ENCODE results near the gene RNF208.
A peak's percentile ranks its signal among the peaks of the same experiment; 100 is the strongest.
"Not testable (repeated sequence)": the region's sequence is repeated elsewhere in the genome, so short reads cannot be mapped to it uniquely, and the experiment has no call there.

The RNF208 gene

DNA sequence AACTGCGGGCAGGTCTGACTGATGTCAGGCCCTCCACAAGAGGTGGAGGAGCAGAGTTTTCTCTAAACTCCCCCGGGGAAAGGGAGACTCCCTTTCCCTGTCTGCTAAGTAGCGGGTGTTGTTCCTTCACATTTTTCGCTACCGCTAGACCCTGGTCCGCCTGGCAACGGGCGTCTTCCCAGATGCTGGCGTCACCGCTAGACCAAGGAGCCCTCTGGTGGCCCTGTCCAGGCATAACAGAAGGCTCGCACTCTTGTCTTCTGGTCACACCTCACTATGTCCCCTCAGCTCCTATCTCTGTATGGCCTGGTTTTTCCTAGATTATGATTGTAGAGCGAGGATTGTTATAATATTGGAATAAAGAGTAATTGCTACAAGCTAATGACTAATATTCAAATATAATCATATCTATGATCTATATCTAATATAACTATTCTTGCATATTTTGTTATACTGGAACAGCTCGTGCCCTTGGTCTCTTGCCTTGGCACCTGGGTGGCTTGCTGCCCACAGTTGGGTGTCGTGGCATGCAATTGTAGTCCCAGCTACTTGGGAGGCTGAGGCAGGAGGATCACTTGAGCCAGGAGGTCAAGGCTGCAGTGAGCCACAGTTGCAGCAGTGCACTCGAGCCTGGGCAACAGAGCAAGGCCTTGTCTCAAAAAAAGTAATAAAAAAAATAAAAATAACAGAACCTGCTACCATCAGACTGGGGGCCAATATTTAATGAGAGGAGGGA is 40.3 kb upstream of the RNF208 start:
- not testable (repeated sequence) for H3K4me2 ChIP-seq (ENCODE audit: low read length); H3K9ac ChIP-seq (ENCODE audit: low read length); H3K4me3 ChIP-seq (ENCODE audit: low read depth, low read length, poor library complexity, severe bottlenecking); H4K20me1 ChIP-seq (ENCODE audit: insufficient read depth, low read length); H2AFZ ChIP-seq (ENCODE audit: low read length); H3K9me3 ChIP-seq (ENCODE audit: low read length); H3K9me2 ChIP-seq (ENCODE audit: low read depth, low read length); H3K79me2 ChIP-seq (ENCODE audit: insufficient read depth, low read length); H3K4me1 ChIP-seq (ENCODE audit: insufficient read depth, low read length, severe bottlenecking); H3K27ac ChIP-seq (ENCODE audit: low read depth, low read length, poor library complexity, severe bottlenecking); H3K27me3 ChIP-seq (ENCODE audit: insufficient read depth, low read length); H3F3A ChIP-seq (ENCODE audit: insufficient read depth, low read length)
- H3K36me3 ChIP-seq (ENCODE audit: insufficient read depth, low read length), result peaks cover 30% of the 10 kb centered on the region
- TF ChIP-seq, protein P1, sequence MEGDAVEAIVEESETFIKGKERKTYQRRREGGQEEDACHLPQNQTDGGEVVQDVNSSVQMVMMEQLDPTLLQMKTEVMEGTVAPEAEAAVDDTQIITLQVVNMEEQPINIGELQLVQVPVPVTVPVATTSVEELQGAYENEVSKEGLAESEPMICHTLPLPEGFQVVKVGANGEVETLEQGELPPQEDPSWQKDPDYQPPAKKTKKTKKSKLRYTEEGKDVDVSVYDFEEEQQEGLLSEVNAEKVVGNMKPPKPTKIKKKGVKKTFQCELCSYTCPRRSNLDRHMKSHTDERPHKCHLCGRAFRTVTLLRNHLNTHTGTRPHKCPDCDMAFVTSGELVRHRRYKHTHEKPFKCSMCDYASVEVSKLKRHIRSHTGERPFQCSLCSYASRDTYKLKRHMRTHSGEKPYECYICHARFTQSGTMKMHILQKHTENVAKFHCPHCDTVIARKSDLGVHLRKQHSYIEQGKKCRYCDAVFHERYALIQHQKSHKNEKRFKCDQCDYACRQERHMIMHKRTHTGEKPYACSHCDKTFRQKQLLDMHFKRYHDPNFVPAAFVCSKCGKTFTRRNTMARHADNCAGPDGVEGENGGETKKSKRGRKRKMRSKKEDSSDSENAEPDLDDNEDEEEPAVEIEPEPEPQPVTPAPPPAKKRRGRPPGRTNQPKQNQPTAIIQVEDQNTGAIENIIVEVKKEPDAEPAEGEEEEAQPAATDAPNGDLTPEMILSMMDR (IDR thresholded peaks at IDR 0.05; ENCODE audit: low read length), result peak; percentile 40; the same call in 1 of the 2 replicates

DNA sequence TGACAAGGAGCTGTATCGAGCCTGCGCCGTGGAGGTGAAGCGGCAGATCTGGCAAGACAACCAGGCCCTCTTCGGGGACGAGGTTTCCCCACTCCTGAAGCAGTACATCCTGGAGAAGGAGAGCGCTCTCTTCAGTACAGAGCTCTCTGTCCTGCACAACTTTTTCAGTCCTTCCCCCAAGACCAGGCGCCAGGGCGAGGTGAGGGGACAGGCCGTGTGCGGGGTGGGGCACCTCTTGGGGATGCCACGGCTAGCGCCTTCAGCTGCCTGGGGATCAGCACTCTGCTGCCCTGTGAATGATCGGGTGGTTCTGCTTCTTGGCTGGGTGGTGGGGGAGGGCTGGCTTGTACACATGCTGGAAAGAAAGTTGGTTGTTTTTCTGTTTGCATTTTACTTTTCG is 34.8 kb upstream of the RNF208 start:
- Histone ChIP-seq H3K4me3 (ENCODE audit: low read depth, low read length, poor library complexity, severe bottlenecking) (peak overlapping the region; percentile 90), H4K20me1 (ENCODE audit: insufficient read depth, low read length) (no peaks in the 10 kb centered on the region), H3K9ac (ENCODE audit: low read length) (peak overlapping the region; percentile 89; the same call in 1 of the 2 replicates), H3K9me2 (ENCODE audit: low read depth, low read length) (no peaks in the 10 kb centered on the region), H3K4me2 (ENCODE audit: low read length) (peak overlapping the region; percentile 88), H3K36me3 (ENCODE audit: insufficient read depth, low read length) (peaks cover 10% of the 10 kb centered on the region), H3K9me3 (ENCODE audit: low read length) (no peaks in the 10 kb centered on the region), H3K4me1 (ENCODE audit: insufficient read depth, low read length, severe bottlenecking) (peaks cover 45% of the 10 kb centered on the region), H3K27me3 (ENCODE audit: insufficient read depth, low read length) (no peaks in the 10 kb centered on the region), H3K27ac (ENCODE audit: low read depth, low read length, poor library complexity, severe bottlenecking) (no peak overlapping the region), H3K79me2 (ENCODE audit: insufficient read depth, low read length) (no peaks in the 10 kb centered on the region), H3F3A (ENCODE audit: insufficient read depth, low read length) (no peaks in the 10 kb centered on the region), H2AFZ (ENCODE audit: low read length) (no peak overlapping the region)
- no peak for TF ChIP-seq EZH2 (IDR thresholded peaks at IDR 0.05; ENCODE audit: borderline replicate concordance, low read length)
- TF ChIP-seq, protein P1 (IDR thresholded peaks at IDR 0.05; ENCODE audit: low read length), result no peak

GRCh38 chr9:137256362-137256761 is 34.3 kb upstream of the RNF208 start:
- peak overlapping the region; percentile 88 for H3K4me2 ChIP-seq (ENCODE audit: low read length)
- H3K27ac ChIP-seq (ENCODE audit: low read depth, low read length, poor library complexity, severe bottlenecking), result no peak overlapping the region
- peak overlapping the region; percentile 90 for H3K4me3 ChIP-seq (ENCODE audit: low read depth, low read length, poor library complexity, severe bottlenecking)
- peaks cover 46% of the 10 kb centered on the region for H3K4me1 ChIP-seq (ENCODE audit: insufficient read depth, low read length, severe bottlenecking)
- no peaks in the 10 kb centered on the region for H4K20me1 ChIP-seq (ENCODE audit: insufficient read depth, low read length)
- peaks cover 10% of the 10 kb centered on the region for H3K36me3 ChIP-seq (ENCODE audit: insufficient read depth, low read length)
- no peaks in the 10 kb centered on the region for H3K79me2 ChIP-seq (ENCODE audit: insufficient read depth, low read length)
- H3K9ac ChIP-seq (ENCODE audit: low read length), result peak overlapping the region; percentile 89
- H3K9me3 ChIP-seq (ENCODE audit: low read length), result no peaks in the 10 kb centered on the region
- no peaks in the 10 kb centered on the region for H3K9me2 ChIP-seq (ENCODE audit: low read depth, low read length)
- H2AFZ ChIP-seq (ENCODE audit: low read length), result no peak overlapping the region
- H3F3A ChIP-seq (ENCODE audit: insufficient read depth, low read length), result no peaks in the 10 kb centered on the region
- TF ChIP-seq EZH2 (IDR thresholded peaks at IDR 0.05; ENCODE audit: borderline replicate concordance, low read length), result no peak
- TF ChIP-seq, protein P1 (IDR thresholded peaks at IDR 0.05; ENCODE audit: low read length), result no peak
- H3K27me3 ChIP-seq (ENCODE audit: insufficient read depth, low read length), result no peaks in the 10 kb centered on the region; the same call in 1 of the 2 replicates
